ENCODE results near the gene TCF7L1.

TCF7L1 gene

GRCh38 chr2:85303780-85304531 is 170.8 kb downstream of the TCF7L1 start:
- no peak for DNase-seq (ENCODE audit: low read depth)
- no peak overlapping the region for H3K4me3 ChIP-seq (ENCODE audit: low read depth, low read length)
- TF ChIP-seq, protein P1, sequence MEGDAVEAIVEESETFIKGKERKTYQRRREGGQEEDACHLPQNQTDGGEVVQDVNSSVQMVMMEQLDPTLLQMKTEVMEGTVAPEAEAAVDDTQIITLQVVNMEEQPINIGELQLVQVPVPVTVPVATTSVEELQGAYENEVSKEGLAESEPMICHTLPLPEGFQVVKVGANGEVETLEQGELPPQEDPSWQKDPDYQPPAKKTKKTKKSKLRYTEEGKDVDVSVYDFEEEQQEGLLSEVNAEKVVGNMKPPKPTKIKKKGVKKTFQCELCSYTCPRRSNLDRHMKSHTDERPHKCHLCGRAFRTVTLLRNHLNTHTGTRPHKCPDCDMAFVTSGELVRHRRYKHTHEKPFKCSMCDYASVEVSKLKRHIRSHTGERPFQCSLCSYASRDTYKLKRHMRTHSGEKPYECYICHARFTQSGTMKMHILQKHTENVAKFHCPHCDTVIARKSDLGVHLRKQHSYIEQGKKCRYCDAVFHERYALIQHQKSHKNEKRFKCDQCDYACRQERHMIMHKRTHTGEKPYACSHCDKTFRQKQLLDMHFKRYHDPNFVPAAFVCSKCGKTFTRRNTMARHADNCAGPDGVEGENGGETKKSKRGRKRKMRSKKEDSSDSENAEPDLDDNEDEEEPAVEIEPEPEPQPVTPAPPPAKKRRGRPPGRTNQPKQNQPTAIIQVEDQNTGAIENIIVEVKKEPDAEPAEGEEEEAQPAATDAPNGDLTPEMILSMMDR (IDR thresholded peaks at IDR 0.05; ENCODE audit: low read depth, low read length, missing control alignments), result no peak

DNA sequence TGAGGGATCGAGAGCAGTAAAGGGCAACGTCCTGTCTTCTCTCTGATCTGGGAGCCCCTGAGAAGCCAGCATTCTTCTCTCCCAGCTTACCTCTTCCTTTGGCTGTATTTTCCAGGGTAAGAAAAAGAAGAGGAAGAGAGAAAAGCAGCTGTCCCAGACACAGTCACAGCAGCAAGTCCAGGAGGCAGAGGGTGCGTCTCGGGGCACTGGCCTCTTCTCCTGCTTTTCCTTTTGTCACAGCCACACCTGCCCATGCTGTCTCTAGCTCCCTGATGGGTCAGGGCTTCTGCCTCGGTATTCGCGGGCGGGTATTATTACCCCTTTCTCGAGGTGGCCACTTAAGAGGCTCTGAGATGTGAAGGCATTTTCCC is 174.3 kb downstream of the TCF7L1 start:
- no peak overlapping the region for H3K4me3 ChIP-seq (ENCODE audit: low read depth, low read length)
- TF ChIP-seq, protein P1 (IDR thresholded peaks at IDR 0.05; ENCODE audit: low read depth, low read length, missing control alignments), result no peak
- DNase-seq (ENCODE audit: low read depth), result no peak

GRCh38 chr2:85308201-85308600 is 175.0 kb downstream of the TCF7L1 start:
- no peak overlapping the region for H3K4me3 ChIP-seq (ENCODE audit: low read depth, low read length)
- DNase-seq (ENCODE audit: low read depth), result no peak
- TF ChIP-seq, protein P1 (IDR thresholded peaks at IDR 0.05; ENCODE audit: low read depth, low read length, missing control alignments), result no peak

- no peak overlapping the region for H3K4me3 ChIP-seq (ENCODE audit: low read depth, low read length)
- TF ChIP-seq, protein P1 (IDR thresholded peaks at IDR 0.05; ENCODE audit: low read depth, low read length, missing control alignments), result no peak
- DNase-seq (ENCODE audit: low read depth), result no peak
Measured at GRCh38 chr2:85308896-85309555, 175.8 kb downstream of the TCF7L1 start.

- TF ChIP-seq, protein P1 (IDR thresholded peaks at IDR 0.05; ENCODE audit: low read depth, low read length, missing control alignments), result no peak
- DNase-seq (ENCODE audit: low read depth), result no peak
- no peak overlapping the region for H3K4me3 ChIP-seq (ENCODE audit: low read depth, low read length)
Measured at GRCh38 chr2:85309699-85310321, 176.6 kb downstream of the TCF7L1 start.

GRCh38 chr2:85310330-85310729 is 177.1 kb downstream of the TCF7L1 start:
- no peak overlapping the region for H3K4me3 ChIP-seq (ENCODE audit: low read depth, low read length)
- DNase-seq (ENCODE audit: low read depth), result no peak
- TF ChIP-seq, protein P1 (IDR thresholded peaks at IDR 0.05; ENCODE audit: low read depth, low read length, missing control alignments), result no peak
